Panc1 (cell line): ENCODE results near the gene CTAGE1. TPM values are rescaled to one million over a fixed set of nuclear protein-coding genes. Genes with fewer than 3 reads are reported as not detected.

Experiments used
- ATAC-seq: fragments of 200-7000 bp; cut with Tn5 transposase; 2 replicates; pipeline ENCODE4 v1.9.1; 2020; ENCODE audit warnings: mild to moderate bottlenecking, moderate library complexity
- BruUV-seq: library from RNA; stranded (reverse); fragments of 400-500 nt; replicated peaks from 2 replicates; lab custom pipeline; 2021; lab: Mats Ljungman, UMichigan
- CTCF ChIA-PET: fragments of 300-600 bp; sonication (Branson Sonifier 250); formaldehyde crosslinking; loops from one replicate; lab custom pipeline; 2022; ENCODE audit warnings: antibody characterized with exemption; lab: Charles Lee
- POLR2A ChIA-PET: fragments of 300-600 bp; sonication (Branson Sonifier 250); formaldehyde crosslinking; loops from one replicate; lab custom pipeline; 2022; ENCODE audit warnings: antibody characterized with exemption; lab: Charles Lee
- DNase-seq: peaks from one replicate; pipeline ENCODE4 v3.0.0-alpha.2; 2010; ENCODE audit warnings: low read depth, low spot score
- H3K27ac ChIP-seq: 2 replicates; pipeline ENCODE4 v1.5.1; 2011; ENCODE audit warnings: mild to moderate bottlenecking, low read length, inconsistent platforms
- H3K27me3 ChIP-seq: fragments of 200-500 bp; sonication (Bioruptor generic); 2 replicates; pipeline ENCODE4 v1.6.0; 2014; ENCODE audit warnings: low read length, inconsistent platforms; ENCODE audit not compliant: control insufficient read depth, insufficient read depth
- H3K36me3 ChIP-seq: fragments of 200-500 bp; sonication (Bioruptor generic); 2 replicates; pipeline ENCODE4 v1.5.1; 2014; ENCODE audit warnings: inconsistent platforms, mild to moderate bottlenecking, low read length, moderate library complexity; ENCODE audit not compliant: control insufficient read depth, insufficient read depth
- H3K4me1 ChIP-seq: 2 replicates; pipeline ENCODE4 v1.5.1; 2011; ENCODE audit warnings: inconsistent platforms, mild to moderate bottlenecking, low read length, moderate library complexity; ENCODE audit not compliant: control insufficient read depth, insufficient read depth
- H3K4me3 ChIP-seq, 2 experiments: 2 replicates each; pipeline ENCODE4 v1.5.1; 2011 to 2012; ENCODE audit warnings: low read depth in 2 of 2, low read length in 2 of 2, mild to moderate bottlenecking in 2 of 2, inconsistent platforms in 1 of 2, moderate library complexity in 1 of 2
- H3K9me3 ChIP-seq: fragments of 200-500 bp; sonication (Bioruptor generic); 2 replicates; pipeline ENCODE4 v1.5.1; 2014; ENCODE audit warnings: low read depth, mild to moderate bottlenecking, inconsistent platforms, low read length, moderate library complexity; ENCODE audit not compliant: control insufficient read depth, insufficient read depth
- CTCF ChIP-seq: fragments of 450-650 bp; IDR thresholded peaks from 2 replicates; pipeline ENCODE4 v1.5.1; 2017; ENCODE audit warnings: mild to moderate bottlenecking
- POLR2AphosphoS5 ChIP-seq: IDR thresholded peaks from 2 replicates; pipeline ENCODE4 v1.6.1; 2012; ENCODE audit warnings: mild to moderate bottlenecking, low read depth, low read length, moderate library complexity
- REST ChIP-seq, 2 experiments: IDR thresholded peaks; 2 replicates each; pipeline ENCODE4 v1.6.1; 2011 to 2012; ENCODE audit warnings: low read depth in 2 of 2, control low read depth in 1 of 2, low read length in 1 of 2, mild to moderate bottlenecking in 1 of 2, moderate library complexity in 1 of 2; ENCODE audit not compliant: insufficient read depth in 1 of 2
- SIN3A ChIP-seq: IDR thresholded peaks from 2 replicates; pipeline ENCODE4 v1.6.1; 2012; ENCODE audit warnings: low read depth, mild to moderate bottlenecking, low read length, moderate library complexity, borderline replicate concordance; ENCODE audit not compliant: insufficient read depth
- TCF7L2 ChIP-seq: IDR thresholded peaks from 2 replicates; pipeline ENCODE4 v1.6.1; 2011; ENCODE audit warnings: mild to moderate bottlenecking, low read depth, low read length, inconsistent platforms
- in situ Hi-C: cut with HindIII; loops from 2 replicates; pipeline ENCODE4 v1.10.0; 2016; ENCODE audit warnings: low sequenced_read_pairs, low pct_unique_long_range_greater_than_20kb
- intact Hi-C: fragments of 100-400 bp; cut with micrococcal nuclease; formaldehyde crosslinking; loops from one replicate; pipeline ENCODE4 v1.10.0; 2022; ENCODE audit not compliant: unreplicated experiment
- total RNA-seq: library from RNA; stranded (reverse); gene quantifications from one replicate; pipeline ENCODE4 v1.2.1, GENCODE V29; 2021; ENCODE audit not compliant: unreplicated experiment

The CTAGE1 gene
- total RNA-seq, 1 experiment from 2014 or later, result not detected

GRCh38 chr18:22446911-22447310, 29.2 kb upstream of the CTAGE1 start:
- Histone ChIP-seq H3K4me1 (no peaks in the 10 kb centered on the region), H3K9me3 (no peaks in the 10 kb centered on the region), H3K27me3 (no peaks in the 10 kb centered on the region; the same call in 1 of the 2 replicates), H3K4me3 (no peak overlapping the region), H3K36me3 (no peaks in the 10 kb centered on the region), H3K27ac (no peak overlapping the region)
- ATAC-seq (no peak), DNase-seq (no peak)
- in situ Hi-C loops (no loop called here), intact Hi-C loops (loop anchor here (5.0 kb wide), 1 partner anchor 255 kb away; no protein-coding TSS in a partner anchor)
- TF ChIP-seq POLR2AphosphoS5, result no peak
- no peak for TF ChIP-seq TCF7L2
- no peak for TF ChIP-seq REST (IDR thresholded peaks at IDR 0.05; ENCODE audit: insufficient read depth in 1 of 2, low read depth in 2 of 2, low read length in 1 of 2)
- TF ChIP-seq SIN3A, result no peak
- TF ChIP-seq CTCF, result no peak
- no TSS peak for BruUV-seq
- ChIA-PET CTCF (no interaction called here), POLR2A (no interaction called here)

- POLR2A ChIA-PET, result no interaction called here
- in situ Hi-C loops, result no loop called here
Observed at GRCh38 chr18:22446325-22446724, 28.6 kb upstream of the CTAGE1 start.

More at GRCh38 chr18:22446325-22446724, 28.6 kb upstream of the CTAGE1 start:
- H3K4me1 ChIP-seq, result no peaks in the 10 kb centered on the region
- BruUV-seq, result no TSS peak
- CTCF ChIA-PET, result no interaction called here
- intact Hi-C loops, result loop anchor here (5.0 kb wide), 1 partner anchor 256 kb away; no protein-coding TSS in a partner anchor
- ATAC-seq (no peak), DNase-seq (no peak)
- H3K4me3 ChIP-seq, result no peak overlapping the region
- H3K27me3 ChIP-seq, result no peaks in the 10 kb centered on the region; the same call in 1 of the 2 replicates
- no peaks in the 10 kb centered on the region for H3K9me3 ChIP-seq
- no peaks in the 10 kb centered on the region for H3K36me3 ChIP-seq
- no peak for TF ChIP-seq TCF7L2
- no peak for TF ChIP-seq POLR2AphosphoS5
- TF ChIP-seq CTCF, result no peak
- TF ChIP-seq REST (IDR thresholded peaks at IDR 0.05; ENCODE audit: insufficient read depth in 1 of 2, low read depth in 2 of 2, low read length in 1 of 2), result no peak
- TF ChIP-seq SIN3A, result no peak
- no peak overlapping the region for H3K27ac ChIP-seq
